Measurements from ENCODE around the gene LTBP2.

Gene LTBP2

GRCh38 chr14:74526854-74527585, 85.0 kb downstream of the LTBP2 start:
- no peak for DNase-seq (ENCODE audit: low read depth)

- no peak for DNase-seq (ENCODE audit: low read depth)
These were observed 86.6 kb downstream of the LTBP2 start for GRCh38 chr14:74525361-74525851.

DNA sequence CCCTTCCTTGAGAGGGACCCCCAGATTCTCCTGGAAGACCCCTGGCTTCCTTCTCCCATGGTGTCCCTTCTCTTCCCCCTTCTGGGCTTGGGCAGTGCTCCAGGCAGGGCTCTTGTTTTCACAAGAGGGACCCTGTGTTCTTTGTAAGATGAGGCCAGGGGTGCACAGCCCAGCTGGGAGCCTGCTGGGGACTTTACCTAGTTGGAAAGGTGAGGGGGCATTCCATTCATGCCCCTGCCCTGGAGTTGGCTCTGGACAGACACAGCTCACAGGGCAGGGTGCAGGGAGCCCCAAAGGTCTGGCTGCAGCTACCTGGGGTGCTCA, 87.3 kb downstream of the LTBP2 start:
- no peak for DNase-seq (ENCODE audit: low read depth)

- no peak for DNase-seq (ENCODE audit: low read depth)
These were observed 87.8 kb downstream of the LTBP2 start for GRCh38 chr14:74524076-74524811.

DNA sequence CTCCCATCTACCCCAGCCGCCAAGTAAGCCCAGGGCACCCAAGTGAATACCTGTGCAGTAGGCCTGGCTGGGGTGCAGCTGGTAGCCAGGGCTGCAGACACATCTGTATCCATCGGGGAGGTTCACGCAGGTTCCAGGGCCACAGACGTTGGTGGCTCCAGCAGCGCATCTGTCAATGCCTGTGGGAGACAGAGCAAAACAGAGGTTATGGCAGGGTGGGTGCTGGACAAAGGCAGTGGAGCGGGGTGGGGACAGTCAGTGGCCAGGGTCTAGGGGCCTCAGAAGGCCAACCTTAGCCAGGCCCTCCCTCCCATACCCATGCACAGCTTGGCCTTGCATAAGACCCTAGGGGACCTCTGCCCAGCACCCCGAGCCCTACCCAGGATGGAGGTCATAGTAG, 89.3 kb downstream of the LTBP2 start:
- DNase-seq (ENCODE audit: low read depth) = no peak

GRCh38 chr14:74521756-74522155, 90.3 kb downstream of the LTBP2 start:
- DNase-seq (ENCODE audit: low read depth) = no peak

GRCh38 chr14:74519316-74520074, 92.5 kb downstream of the LTBP2 start:
- DNase-seq (ENCODE audit: low read depth) = no peak

DNA sequence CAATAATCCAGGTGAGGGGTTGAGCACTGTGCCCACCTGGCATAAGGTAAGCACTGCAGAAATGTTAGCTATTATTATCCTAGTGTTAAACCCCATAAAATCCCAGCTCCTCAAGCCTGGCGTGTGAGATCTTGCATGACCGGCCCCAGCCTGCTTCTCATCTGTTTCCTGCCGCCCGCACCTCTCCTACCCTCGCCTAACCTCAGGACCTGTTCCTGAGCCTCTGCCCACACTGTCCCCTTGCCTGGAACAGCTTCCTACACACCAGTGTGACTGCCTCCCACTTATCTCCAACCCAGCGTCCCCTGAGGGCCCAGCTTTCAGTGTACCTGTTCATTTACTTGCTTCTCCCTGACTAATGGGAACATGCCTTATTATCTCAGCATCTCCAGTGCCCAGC, 93.8 kb downstream of the LTBP2 start:
- no peak for DNase-seq (ENCODE audit: low read depth)

GRCh38 chr14:74517731-74518130, 94.3 kb downstream of the LTBP2 start:
- DNase-seq (ENCODE audit: low read depth) = no peak

DNA sequence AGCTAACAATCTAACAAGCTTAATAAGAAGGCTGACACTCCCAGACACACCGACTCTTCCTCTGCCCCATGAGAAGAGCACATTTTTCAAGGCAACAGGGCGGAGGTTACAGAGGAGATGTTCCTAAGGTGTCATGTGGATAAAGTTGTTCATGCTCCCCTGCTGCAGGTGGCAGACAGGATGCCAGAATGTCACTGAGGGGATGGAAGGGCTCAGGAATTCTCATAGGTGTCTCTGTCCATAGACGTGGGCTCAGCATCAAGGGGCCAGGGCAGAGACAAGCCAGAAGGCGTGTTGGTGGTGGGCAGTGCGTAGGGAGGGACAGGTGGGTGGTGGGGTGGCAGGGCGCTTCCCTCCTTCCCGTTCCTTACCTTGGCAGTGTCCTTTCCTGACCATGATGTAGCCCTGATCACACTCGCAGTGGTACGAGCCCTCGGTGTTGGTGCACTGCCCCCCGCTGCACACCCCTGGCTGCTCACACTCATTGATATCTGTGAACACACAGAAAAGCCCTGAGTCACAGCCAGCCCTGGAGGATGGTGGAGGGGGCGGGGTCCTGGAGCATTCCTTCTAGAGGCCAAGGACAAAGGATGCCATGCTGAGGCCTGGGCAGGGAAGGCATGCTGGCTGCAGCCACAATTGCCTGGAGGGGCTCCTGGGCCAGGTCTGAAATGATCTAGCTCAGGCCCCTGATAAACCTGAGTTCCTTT, 95.4 kb downstream of the LTBP2 start:
- DNase-seq (ENCODE audit: low read depth) = no peak

DNA sequence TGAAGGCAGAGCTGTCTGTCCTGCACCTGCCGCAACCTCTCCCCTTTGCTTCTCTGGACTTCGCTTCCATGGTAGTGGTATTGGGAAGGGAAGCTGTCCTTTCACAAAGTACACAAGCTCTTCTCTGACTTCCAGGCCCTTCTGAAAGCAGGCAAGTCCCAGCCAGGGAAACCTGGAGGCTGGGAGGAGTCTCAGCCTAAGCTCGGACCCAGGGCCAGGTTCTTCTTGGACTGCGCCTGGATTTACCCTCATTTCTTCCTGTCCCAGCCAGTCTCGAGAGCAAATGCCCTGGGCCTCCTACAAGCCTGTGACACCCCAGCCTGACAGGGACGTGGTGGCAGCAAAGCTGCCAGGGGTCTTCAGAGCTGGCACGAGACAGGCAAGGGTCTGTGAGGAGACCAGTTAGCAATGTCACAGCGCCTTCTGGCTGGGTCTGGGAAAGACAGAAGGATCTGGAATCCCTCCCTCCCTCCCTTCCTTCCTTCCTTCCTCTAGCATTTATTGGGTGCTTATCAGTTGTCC, 96.1 kb downstream of the LTBP2 start:
- no peak for DNase-seq (ENCODE audit: low read depth)

DNA sequence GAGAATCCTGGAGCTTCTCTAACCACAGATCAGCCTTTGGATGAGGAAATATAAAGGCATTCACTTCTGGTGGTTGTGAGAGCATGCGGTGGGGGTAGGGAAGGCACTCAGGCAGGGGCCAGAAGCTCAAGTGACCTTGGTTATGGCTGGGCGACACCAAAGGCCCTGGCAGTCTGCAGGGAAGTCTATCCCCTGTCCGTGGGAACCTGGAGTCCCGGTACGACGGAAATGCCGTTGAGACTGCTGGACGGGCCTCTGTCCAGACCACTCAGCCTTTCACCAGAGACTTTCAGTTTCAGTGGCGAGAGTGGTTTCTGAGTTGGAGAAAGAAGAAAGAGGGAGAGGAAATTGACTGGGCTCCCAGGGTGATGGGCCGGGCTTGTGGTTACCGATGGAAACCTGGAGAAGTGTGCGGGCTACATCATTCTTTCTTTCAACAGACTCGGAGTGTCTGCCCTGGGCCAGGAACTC, 97.5 kb downstream of the LTBP2 start:
- DNase-seq (ENCODE audit: low read depth) = no peak

DNA sequence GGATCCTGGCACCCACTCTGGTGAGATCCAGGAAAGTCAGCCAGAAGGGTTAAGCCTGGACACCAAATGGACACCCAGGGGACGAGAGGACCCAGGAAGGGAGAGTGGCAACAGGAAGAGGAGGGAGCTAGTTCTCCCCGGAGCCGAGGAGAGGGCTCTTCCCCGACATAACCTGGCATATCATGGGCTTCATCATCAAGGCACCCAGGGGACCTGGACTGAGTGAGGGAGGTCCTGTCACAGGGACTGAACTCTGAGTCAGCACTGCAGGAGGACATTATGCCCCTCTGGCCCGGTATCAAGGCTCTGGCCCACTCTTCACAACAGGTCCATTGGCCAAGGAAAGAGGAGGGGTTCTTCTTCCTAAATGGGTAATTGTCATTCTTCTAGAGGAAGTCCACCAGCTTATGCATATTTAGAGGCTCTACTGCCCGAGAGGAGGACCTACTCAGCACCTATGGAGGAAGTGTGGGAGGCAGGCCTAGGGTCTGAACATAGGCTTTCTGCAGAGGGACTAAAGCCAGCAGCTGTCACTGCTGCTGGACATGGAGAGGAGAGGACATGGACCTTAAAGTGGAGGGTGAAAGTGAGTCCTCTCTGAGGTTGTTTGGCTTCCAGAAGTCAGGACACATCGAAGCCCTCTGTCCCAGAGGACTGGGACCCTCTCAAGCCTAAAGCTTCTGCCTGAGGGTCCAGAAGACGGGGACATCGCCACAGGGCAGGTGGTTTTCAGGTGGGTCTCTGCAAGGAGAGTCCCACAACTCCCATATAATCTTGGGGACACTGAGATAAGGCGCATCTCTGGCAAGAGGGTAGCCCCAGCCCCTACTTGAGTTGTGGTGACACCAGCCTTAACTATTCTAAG, 99.8 kb downstream of the LTBP2 start:
- no peak for DNase-seq (ENCODE audit: low read depth)

GRCh38 chr14:74510959-74511409, 101.1 kb downstream of the LTBP2 start:
- DNase-seq (ENCODE audit: low read depth) = no peak

DNA sequence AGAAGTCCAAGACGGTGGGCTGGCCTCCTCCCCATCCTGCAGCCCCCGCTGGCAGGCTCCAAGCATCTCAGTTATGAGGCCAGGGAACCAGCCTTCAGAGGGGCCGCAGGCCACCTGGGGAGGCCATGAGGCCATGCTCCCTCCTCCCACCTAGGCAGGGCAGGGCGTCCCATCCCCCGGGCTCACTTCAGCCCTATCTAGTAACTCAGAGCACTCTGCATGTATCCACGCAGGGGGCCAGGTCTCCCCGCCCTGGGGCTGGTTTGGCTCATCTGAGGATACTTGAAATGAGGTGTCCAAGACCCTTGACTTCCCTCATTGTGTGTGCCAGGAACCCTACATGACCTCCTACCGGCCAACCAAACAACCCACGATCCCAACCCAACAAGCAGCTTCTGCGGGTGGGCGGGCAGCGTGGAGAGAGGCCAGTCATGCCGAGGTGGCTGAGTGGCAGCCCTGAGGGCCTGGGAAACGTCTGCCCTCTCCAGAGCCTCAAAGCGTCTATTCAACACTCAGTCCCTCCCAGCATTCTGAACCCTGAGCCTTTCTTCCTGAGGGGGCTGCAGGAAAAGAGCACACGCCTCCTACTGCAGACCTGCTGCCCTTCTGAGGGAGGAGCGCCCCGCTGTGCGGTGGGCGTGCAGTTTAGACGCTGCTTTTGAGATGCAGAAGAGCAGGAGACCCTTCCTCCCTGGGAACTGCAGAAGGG, 101.7 kb downstream of the LTBP2 start:
- DNase-seq (ENCODE audit: low read depth) = no peak

- DNase-seq (ENCODE audit: low read depth) = no peak
These were observed 102.3 kb downstream of the LTBP2 start for GRCh38 chr14:74509587-74510222.

- no peak for DNase-seq (ENCODE audit: low read depth)
These were observed 103.1 kb downstream of the LTBP2 start for GRCh38 chr14:74508844-74509428.

DNA sequence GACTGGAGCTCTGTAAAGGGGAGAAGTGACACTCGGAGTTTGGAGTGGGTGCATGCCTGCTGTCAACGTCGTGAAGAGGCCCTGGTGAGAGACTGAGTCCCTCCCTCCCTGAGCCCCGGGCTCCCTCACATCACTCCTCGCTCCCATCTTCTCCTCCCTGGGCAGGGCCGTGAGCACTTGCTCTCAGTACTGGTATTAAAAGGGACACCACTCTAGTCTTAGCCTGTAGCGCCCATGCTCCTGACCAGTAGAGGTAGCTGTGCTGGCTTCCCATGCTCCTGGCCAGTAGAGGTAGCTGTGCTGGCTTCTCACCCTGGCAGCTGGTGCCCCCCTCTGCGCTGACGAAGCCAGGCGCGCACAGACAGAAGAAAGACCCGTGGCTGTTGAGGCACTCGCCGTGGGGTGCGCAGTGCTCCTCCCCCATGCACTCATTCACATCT, 103.7 kb downstream of the LTBP2 start:
- DNase-seq (ENCODE audit: low read depth) = no peak

DNA sequence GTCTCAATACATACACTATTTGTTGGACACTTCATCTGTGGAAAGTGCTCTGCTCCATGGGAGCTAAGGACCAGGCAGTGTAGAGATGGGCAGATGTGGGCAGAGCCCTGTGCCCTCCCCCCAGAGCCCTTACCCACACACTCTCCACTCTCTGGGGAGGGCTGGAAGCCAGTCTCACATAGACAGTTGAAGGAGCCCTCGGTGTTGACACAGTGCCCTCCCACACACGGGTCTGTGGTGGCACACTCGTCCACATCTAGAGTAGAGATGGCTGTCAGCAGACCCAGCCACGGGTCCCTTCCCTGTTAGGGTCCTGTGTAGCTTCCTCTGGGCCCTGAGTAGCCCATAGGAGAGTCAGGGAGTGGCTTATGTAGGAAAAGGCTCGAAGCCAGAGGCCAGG, 104.2 kb downstream of the LTBP2 start:
- DNase-seq (ENCODE audit: low read depth) = no peak
